IPS DF 19.7 (cell line): ENCODE measurements around the gene ZNF692.
"Not testable (repeated sequence)": the region's sequence is repeated elsewhere in the genome, so short reads cannot be mapped to it uniquely, and the experiment has no call there.

Experiments used
- DNase-seq: peaks from one replicate; pipeline ENCODE4 v3.0.0-alpha.2; 2013; ENCODE audit warnings: low read depth, low spot score

Gene ZNF692

DNA sequence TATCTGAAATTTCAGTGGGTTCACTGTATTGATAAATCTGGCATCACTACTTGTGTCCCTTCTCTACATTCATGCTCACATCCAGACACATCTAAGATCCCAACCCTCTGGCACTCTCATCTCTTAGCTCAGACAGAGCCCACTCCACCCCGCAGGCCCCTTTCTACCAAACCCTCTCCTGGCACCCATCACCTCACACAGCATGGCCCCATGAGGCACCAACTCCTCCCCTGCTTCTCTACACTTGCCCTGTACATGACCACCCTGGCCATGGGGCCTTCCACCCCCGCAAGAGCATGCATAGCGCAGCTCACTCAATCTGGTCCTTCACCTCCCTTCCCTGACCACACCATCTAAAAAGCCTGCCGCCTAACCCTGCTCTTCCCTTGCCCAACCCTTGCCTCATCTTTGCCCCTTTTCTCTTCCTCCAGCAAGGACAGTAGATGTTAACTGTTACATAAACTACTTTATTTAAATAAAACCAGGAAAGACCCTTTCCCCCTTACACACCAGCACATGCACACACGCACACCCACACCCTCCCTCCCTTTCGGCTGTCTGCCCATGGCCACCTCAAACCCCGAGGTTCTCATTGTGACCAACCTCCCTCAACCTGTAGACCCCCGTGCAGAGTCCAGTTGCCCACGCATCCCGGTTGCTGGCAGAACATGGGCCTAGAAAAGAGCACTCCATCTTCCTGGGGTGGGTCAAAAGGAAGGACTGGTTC, 48.7 kb downstream of the ZNF692 start:
- DNase-seq = no peak

DNA sequence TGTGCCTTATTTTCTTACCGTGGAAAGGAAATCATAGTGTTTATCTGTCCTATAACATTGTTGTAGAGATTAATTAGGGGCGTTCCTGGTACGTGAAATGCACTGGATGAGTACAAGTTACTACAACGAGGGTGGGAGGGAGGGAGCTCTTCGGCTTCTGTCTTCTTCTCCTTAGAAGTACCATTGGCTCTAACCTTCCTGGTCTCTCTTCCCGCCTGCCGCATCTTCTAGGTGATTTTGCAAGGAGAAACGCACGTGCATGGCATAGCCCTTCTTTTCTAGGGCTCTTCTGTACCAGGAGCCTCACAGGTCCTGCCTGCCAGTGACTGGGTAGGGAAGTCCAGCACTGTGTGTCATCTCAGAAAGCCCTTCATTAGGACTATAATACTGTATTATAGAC, 50.0 kb downstream of the ZNF692 start:
- DNase-seq = no peak

DNA sequence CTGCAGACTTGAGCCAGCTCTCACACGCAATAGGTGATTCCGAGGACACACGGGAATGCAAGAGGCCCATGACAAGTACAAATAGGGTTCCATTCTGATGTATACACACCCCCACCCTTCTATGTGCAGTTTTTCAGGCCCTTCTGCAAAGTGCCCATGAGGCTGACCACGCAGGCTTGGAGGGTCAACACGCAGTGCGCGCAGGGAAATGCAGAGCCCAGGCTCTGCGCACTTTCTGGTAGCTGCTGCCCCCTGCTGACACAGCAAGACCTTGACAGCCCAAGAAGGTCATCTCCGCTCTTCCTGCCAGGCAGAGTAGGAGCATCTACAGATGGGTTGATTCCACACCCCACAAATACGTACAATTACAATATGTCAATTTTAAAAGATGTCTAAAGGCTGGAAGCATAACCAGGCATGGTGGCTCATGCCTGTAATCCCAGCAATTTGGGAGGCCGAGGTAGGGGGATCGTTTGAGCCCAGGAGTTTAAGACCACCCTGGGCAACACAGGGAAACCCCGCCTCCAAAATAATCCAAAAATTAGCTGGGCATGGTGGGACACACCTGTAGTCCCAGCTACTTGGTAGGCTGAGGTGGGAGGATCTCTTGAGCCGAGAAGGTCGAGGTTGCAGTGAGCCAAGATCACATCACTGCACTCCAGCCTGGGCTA, 51.7 kb downstream of the ZNF692 start:
- DNase-seq = no peak

DNA sequence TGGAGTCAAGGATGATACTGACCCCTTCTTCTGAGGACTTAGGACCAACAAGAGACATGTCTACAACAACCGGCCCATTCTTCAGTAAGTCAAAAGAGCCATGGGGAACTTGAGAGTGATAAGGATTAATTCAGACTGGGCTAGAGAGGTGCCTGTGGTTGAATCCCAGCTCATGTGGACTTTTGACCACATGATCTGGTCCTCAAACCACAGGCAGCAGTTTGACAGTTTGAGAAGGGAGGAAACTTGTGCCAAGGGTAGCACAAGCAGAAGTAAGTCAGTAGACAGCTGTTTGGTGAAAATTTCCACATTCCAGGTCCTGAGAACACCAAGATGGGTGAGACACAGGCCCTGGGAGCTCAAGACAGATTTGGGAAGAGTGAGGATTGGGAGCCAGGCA, 53.0 kb downstream of the ZNF692 start:
- DNase-seq = no peak

DNA sequence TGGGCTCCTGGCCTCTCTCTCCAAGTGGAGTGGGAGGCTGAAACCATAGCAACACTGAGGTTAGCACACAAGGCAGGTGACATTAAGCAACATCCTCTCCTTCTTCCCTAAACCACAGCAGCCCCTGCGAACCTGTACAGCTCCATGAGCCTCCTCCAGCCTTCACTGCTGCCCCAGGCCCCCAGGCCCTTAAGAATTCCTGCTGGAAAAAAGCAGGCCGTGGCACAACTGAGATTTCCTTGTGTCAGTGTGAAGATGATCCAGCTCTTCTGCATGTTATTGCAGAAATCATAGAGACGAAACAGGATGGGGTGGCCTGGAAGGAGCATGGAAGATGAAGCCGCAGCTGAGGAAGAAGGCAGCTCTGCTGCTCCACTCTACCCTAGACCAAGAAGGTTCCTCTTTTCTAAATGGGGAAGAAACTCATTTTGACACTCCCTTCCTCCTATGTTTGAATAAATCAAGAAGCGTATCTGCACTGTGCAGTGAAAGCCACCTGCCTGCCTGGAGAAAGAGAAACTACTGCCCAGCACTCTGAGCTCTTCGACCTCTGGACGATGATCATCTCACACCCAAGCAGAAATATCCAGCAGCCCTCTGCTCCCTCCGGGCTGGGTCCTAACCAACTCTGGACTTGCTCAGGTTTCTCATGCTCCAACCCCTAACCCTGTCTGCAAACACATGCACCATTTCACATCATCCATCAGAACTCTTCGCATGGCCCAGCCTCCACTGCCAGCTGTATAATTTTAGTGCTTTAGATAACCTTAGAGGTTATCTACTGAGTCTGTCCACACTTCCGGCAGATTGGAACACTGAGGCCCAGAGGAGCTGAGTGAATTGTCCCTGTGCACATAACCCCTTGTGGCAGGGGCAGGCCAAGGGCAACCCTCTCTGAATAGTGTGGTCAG, 53.9 kb downstream of the ZNF692 start:
- no peak for DNase-seq

DNA sequence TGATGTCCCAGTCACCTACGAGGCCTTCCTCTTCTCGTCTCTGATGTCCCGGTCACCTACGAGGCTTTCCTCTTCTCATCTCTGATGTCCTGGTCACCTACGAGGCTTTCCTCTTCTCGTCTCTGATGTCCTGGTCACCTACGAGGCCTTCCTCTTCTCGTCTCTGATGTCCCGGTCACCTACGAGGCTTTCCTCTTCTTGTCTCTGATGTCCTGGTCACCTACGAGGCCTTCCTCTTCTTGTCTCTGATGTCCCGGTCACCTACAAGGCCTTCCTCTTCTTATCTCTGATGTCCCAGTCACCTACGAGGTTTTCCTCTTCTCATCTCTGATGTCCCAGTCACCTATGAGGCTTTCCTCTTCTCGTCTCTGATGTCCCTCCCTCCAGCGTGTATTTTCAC, 55.4 kb downstream of the ZNF692 start:
- not testable (repeated sequence) for DNase-seq

DNA sequence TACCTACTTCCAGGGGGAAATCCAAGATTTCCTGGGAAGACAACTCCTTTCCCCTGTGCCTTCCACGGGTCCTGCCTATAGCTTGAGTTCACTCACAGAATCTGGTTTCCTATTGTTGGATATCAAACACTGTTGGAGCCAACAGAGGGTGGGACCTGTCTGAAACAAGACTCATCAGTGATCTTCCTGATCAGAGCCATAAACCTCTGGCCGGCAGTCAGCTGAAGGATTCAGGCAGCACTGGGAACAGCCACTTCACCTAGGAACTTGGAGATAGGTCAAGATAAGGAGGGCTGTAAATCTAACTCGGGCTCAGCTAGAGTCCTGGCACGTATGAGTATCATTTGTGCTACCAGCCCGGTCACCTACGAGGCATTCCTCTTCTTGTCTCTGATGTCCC, 56.4 kb downstream of the ZNF692 start:
- no peak for DNase-seq

DNA sequence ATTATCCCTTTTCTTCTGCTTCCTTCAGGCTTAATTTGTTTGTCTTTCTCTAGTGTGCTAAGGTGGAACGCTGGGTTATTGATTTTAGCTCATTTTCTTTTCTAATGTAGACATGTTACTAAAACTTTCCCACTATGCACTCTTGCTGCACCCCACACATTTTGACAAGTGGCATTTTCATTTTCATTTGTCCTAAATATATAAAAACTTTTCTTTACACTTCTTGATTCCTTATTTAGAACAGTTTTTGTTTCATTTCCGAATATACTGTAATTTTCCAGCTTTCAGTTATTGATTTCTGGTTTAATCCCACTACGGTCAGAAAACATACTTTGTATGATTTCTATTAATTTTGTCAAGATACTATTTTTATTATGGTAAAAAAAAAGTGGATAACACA, 58.4 kb downstream of the ZNF692 start:
- no peak for DNase-seq
